ENCODE measurements around the gene ZBTB20. TPM values are rescaled to one million over a fixed set of nuclear protein-coding genes. Genes with fewer than 3 reads are reported as not detected.

ZBTB20 gene
- total RNA-seq, 1 experiment from 2014 or later, result 10.7 TPM

GRCh38 chr3:114487502-114487901 lies 659.6 kb downstream of the ZBTB20 start:
- no peaks in the 10 kb centered on the region for H3K27me3 Mint-ChIP-seq (ENCODE audit: insufficient read depth, unreplicated experiment)
- no peak overlapping the region for H3K27ac Mint-ChIP-seq (ENCODE audit: low read depth, unreplicated experiment)
- no peaks in the 10 kb centered on the region for H3K4me1 Mint-ChIP-seq (ENCODE audit: insufficient read depth, unreplicated experiment)
- no peak overlapping the region for H3K4me3 Mint-ChIP-seq (ENCODE audit: unreplicated experiment)
- ChIA-PET POLR2A (no interaction called here), CTCF (no interaction called here)
- TF ChIP-seq CTCF (IDR thresholded peaks at IDR 0.05; ENCODE audit: unreplicated experiment), result no peak
- H3K36me3 Mint-ChIP-seq (ENCODE audit: insufficient read depth, unreplicated experiment), result no peaks in the 10 kb centered on the region
- intact Hi-C loops (cut with micrococcal nuclease), result no loop called here
- no peak for DNase-seq (ENCODE audit: unreplicated experiment)
- BruUV-seq (replicated peaks), result no TSS peak
- H3K9me3 Mint-ChIP-seq (ENCODE audit: unreplicated experiment), result no peaks in the 10 kb centered on the region

- Mint-ChIP-seq H3K27me3 (ENCODE audit: insufficient read depth, unreplicated experiment) (no peaks in the 10 kb centered on the region), H3K36me3 (ENCODE audit: insufficient read depth, unreplicated experiment) (peaks cover 5% of the 10 kb centered on the region), H3K4me3 (ENCODE audit: unreplicated experiment) (no peak overlapping the region), H3K27ac (ENCODE audit: low read depth, unreplicated experiment) (no peak overlapping the region), H3K4me1 (ENCODE audit: insufficient read depth, unreplicated experiment) (peaks cover 5% of the 10 kb centered on the region), H3K9me3 (ENCODE audit: unreplicated experiment) (no peaks in the 10 kb centered on the region)
- no peak for DNase-seq (ENCODE audit: unreplicated experiment)
- intact Hi-C loops (cut with micrococcal nuclease), result no loop called here
- no TSS peak for BruUV-seq (replicated peaks)
- no peak for TF ChIP-seq CTCF (IDR thresholded peaks at IDR 0.05; ENCODE audit: unreplicated experiment)
- POLR2A ChIA-PET, result interaction anchor here (0.5 kb wide), 1 partner anchor 951 kb away, joined by 4 read pairs; no protein-coding TSS in a partner anchor
- CTCF ChIA-PET, result interaction anchor here (0.6 to 1.6 kb wide), 4 partner anchors 9 to 218 kb away, joined by 3 to 4 read pairs (median 4); no protein-coding TSS in a partner anchor
Observed at GRCh38 chr3:114484919-114485318, 662.2 kb downstream of the ZBTB20 start.

GRCh38 chr3:114481113-114481512 lies 666.0 kb downstream of the ZBTB20 start:
- H3K27me3 Mint-ChIP-seq (ENCODE audit: insufficient read depth, unreplicated experiment), result no peaks in the 10 kb centered on the region
- BruUV-seq (replicated peaks), result no TSS peak
- TF ChIP-seq CTCF (IDR thresholded peaks at IDR 0.05; ENCODE audit: unreplicated experiment), result no peak
- H3K4me1 Mint-ChIP-seq (ENCODE audit: insufficient read depth, unreplicated experiment), result peaks cover 5% of the 10 kb centered on the region
- CTCF ChIA-PET, result interaction anchor here (0.6 kb wide), 2 partner anchors 60 to 161 kb away, joined by 3 read pairs; no protein-coding TSS in a partner anchor
- H3K4me3 Mint-ChIP-seq (ENCODE audit: unreplicated experiment), result no peak overlapping the region
- H3K9me3 Mint-ChIP-seq (ENCODE audit: unreplicated experiment), result no peaks in the 10 kb centered on the region
- intact Hi-C loops (cut with micrococcal nuclease), result no loop called here
- H3K36me3 Mint-ChIP-seq (ENCODE audit: insufficient read depth, unreplicated experiment), result peaks cover 5% of the 10 kb centered on the region
- POLR2A ChIA-PET, result no interaction called here
- no peak overlapping the region for H3K27ac Mint-ChIP-seq (ENCODE audit: low read depth, unreplicated experiment)
- no peak for DNase-seq (ENCODE audit: unreplicated experiment)

GRCh38 chr3:114480442-114480841 lies 666.6 kb downstream of the ZBTB20 start:
- POLR2A ChIA-PET, result interaction anchor here (0.7 kb wide), 1 partner anchor 63 kb away, joined by 3 read pairs; no protein-coding TSS in a partner anchor
- H3K36me3 Mint-ChIP-seq (ENCODE audit: insufficient read depth, unreplicated experiment), result peaks cover 5% of the 10 kb centered on the region
- BruUV-seq (replicated peaks), result no TSS peak
- TF ChIP-seq CTCF (IDR thresholded peaks at IDR 0.05; ENCODE audit: unreplicated experiment), result no peak
- H3K4me3 Mint-ChIP-seq (ENCODE audit: unreplicated experiment), result no peak overlapping the region
- CTCF ChIA-PET, result interaction anchor here (0.6 kb wide), 1 partner anchor 162 kb away, joined by 3 read pairs; no protein-coding TSS in a partner anchor
- H3K27me3 Mint-ChIP-seq (ENCODE audit: insufficient read depth, unreplicated experiment), result no peaks in the 10 kb centered on the region
- peak; percentile 62 for DNase-seq (ENCODE audit: unreplicated experiment)
- intact Hi-C loops (cut with micrococcal nuclease), result no loop called here
- H3K27ac Mint-ChIP-seq (ENCODE audit: low read depth, unreplicated experiment), result no peak overlapping the region
- H3K9me3 Mint-ChIP-seq (ENCODE audit: unreplicated experiment), result no peaks in the 10 kb centered on the region
- H3K4me1 Mint-ChIP-seq (ENCODE audit: insufficient read depth, unreplicated experiment), result peaks cover 5% of the 10 kb centered on the region

All from MCF 10A (cell line).